ENCODE results near the gene MGAT5B.

Gene MGAT5B

DNA sequence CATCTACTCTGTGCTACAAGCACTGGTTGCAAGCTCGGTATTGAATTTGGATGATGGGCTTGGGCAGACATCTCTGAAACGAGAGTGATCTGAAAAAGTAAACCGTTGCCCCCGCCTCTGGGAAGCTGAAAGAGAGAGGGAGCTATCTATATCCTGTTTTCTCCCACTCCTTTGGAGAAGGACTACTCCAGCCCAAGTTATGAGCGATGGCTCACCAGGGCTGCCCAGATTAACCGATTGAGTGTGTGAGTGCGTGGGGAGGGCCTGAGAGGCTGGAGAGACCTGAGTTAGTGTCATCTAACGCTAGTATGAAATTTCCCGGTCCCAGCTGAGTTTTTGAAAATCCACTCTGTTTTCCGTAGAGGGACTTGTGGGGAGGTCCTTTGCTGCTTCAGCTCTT is 11.5 kb downstream of the MGAT5B start:
- DNase-seq (ENCODE audit: low read depth) = no peak

GRCh38 chr17:76880268-76880667 is 12.1 kb downstream of the MGAT5B start:
- DNase-seq (ENCODE audit: low read depth) = no peak

DNA sequence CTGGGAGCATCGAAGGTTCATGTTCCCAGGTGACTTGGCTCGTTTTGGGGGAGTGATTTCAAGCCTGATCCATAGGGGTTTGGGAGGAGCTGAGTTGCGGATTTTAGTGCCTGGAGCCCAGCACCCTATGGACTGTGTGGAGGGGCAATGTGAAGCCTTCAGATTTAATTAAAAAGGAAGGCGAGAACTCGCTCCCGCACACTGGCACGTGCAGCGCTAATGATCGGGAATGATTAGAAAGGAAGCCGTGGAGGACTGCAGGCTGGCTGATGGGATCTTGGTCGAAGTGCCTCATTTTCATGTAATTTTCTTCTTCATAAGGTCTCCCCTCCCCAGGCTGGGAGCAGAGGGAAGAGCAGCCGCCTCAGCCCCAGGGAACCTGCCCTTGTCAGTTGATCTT is 12.8 kb downstream of the MGAT5B start:
- DNase-seq (ENCODE audit: low read depth) = no peak

DNA sequence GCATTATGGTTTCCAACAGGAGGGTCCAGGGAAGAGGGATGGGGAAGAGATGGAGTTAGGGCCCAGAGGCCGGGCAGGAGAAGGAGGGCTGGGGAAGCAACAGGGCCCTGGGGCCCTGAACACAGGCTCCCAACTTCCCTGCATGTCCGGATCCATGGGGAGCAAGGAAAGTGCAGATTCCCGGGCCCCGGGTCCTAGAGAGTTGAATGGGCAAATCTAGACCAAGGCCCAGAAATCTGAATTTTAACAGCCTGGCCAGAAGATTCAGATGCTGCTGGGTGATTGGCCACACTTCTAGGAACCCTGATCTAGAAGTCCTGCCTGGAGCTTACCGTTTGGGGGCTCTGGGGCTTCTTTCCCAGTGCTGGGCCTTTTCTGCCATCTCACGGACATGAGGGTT is 13.2 kb downstream of the MGAT5B start:
- DNase-seq (ENCODE audit: low read depth) = no peak

GRCh38 chr17:76881966-76882365 is 13.8 kb downstream of the MGAT5B start:
- no peak for DNase-seq (ENCODE audit: low read depth)

GRCh38 chr17:76883744-76884525 is 15.7 kb downstream of the MGAT5B start:
- no peak for DNase-seq (ENCODE audit: low read depth)

DNA sequence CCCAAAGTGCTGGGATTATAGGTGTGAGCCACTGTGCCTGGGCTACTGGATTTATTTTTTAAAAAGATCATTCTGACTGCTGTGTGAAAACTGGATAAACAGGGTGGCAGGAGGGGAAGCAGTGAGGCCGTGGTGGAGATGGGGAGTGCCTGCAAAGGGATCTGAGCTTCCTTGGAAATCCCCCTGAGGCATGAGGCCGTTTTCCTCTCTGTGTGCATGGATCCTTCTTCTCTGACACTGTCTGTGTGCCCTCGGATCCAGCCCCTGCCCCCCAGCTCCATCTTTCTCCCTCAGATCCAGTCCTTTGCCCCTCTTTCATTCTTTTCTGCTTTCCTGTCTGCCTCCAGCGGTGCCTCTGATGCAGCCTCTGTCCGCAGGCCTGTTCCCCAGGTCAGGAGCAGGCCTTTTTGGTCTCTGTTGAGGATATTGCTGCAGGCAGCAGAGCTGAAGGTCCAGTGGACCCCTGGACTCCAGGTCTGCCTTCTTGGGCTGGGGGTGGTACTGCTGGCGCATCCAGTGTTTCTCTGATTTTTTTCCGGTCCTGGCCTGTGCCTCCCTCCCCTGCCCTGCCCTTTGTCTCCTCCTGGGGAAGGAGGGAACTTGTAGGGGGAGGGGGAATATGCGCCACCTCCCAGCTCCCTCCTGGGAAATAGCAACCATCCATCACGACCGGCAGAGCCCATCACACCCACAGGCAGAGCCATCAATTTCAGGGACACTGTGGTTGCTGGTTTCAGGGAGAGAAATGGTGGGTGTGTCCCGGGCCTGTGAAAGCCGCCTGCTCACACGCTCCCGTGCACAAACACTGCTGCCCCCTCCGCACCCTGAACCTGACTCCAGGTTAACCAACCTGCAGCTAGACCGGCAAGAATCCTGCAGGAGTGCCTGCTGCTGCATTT is 17.0 kb downstream of the MGAT5B start:
- no peak for DNase-seq (ENCODE audit: low read depth)

DNA sequence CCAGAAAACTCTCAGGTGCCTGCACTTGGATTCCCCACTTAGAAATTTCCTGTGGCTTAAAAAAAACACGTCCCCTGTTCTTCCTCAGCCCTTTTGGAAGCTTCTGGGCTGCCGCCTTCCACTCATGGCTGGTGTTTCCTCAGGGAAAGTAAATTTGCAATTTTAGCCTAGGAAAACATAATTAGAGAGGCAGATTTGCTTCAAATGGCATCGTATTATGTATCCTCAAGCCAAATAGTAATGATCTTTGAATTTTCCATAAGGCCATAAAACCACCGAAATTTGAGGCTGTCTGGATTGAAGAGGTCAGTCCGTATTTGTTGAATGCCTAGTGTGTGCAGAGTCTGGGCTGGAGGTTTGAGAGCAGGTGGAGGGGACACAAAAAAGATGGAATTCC is 17.7 kb downstream of the MGAT5B start:
- DNase-seq (ENCODE audit: low read depth) = no peak

DNA sequence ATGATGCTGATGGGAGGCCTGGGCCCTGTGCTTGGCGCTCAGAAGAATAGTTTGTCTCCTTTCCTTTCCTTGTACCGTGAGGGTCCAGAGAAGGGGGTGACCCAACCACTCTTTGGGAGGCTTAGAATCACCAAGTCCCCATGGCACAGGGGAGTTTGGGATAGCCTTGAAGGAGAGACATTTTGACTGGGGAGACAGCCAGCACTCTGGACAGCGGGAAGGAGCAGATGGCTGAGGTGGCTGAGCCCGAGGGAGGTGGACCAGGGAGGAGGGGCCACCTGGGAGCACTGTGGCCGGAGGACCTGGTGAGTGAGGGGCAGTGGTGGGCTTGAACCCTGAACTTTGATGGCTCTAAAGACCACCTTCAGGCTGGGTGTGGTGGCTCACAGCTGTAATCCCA is 18.2 kb downstream of the MGAT5B start:
- DNase-seq (ENCODE audit: low read depth) = no peak

GRCh38 chr17:76887802-76888201 is 19.6 kb downstream of the MGAT5B start:
- no peak for DNase-seq (ENCODE audit: low read depth)

- DNase-seq (ENCODE audit: low read depth) = no peak
These were observed 20.5 kb downstream of the MGAT5B start for GRCh38 chr17:76888661-76889060.

DNA sequence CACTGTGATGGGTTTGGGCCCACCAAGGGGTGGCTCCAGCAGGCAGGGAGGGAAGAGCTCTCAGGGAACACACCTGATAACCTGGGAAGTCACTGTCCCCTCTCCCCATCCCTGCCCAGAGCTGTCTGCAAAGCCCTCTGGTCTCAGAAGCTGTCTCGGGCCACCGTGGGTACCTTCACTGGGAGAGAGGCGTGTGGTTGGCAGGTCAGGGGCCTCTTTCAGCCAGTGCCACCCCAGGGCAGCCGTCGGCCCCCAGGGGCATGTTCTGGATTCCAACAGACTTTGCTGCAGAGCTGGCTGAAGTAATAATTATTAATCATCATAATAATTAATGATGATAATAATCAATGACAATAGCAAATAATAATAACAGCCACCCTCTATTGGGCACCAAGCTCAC is 21.1 kb downstream of the MGAT5B start:
- no peak for DNase-seq (ENCODE audit: low read depth)

DNA sequence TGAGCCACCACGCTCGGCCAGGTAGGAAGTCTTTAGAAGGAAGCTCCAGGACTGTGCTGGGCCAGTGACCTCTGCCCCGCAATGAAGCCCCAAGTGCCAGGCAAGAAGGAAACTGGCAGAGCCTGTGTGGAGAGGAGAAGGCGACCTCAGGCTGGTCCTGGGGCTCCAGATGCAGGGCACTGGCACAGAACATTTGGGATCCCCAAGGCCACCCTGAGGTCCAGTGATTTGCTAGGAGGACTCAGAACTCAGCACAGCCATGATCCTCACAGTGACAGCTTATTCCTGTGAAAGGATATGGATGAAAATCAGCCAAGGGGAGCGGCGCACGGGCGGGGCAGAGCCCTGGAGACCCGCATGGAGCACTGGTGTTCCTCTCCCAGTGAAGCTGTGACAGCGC is 24.1 kb downstream of the MGAT5B start:
- DNase-seq (ENCODE audit: low read depth) = no peak

DNA sequence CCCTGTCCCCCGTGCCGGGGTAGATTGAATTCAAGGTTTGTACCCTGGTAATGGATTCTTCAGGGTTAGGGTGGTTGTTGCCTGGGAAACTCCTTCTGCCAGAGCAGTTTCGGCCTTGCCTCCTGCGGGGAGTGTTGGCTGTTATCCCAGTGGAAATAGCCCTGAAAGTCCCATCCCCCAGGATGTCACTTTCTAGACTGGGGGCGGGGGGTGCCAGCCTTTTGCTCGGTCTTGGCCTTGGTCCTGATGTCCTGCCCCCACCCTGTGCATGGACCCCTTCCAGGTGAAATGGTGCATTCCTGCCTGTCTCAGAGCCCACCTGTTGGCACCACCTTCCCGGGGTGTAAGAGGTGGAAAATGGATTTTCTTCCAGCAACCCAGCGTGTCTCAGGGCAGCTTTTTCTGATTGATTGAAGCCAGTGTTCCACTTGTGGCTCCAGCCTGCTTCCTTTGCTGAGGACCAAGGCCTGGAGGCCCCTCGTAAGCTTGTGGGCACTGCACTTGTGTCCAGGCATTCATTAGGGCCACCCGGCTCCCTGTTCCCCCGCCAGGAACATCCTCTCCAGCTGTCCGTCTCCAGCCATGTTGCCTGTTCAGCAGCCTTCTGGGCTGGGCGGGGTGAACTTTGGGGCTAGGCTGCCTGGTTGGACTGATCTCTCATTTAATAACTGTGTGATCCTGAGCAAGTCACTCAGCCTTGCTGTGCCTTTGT is 25.6 kb downstream of the MGAT5B start:
- DNase-seq (ENCODE audit: low read depth) = no peak

DNA sequence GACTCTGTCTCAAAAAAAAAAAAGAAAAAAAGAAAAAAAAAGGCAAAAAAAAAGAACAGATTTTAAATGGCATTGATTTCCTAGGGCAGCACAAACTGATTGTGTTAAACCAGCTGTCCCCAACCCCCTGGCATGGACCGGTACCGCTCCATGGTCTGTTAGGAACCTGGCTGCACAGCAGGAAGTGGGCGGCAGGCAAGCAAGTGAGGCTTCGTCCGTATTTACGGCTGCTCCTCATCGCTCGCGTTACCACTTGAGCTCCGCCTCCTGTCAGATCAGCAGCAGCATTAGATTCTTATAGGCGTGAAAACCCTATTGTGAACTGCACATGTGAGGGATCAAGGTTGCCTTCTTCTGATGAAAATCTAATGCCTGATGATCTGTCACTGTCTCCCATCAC is 26.6 kb downstream of the MGAT5B start:
- DNase-seq (ENCODE audit: low read depth) = no peak

GRCh38 chr17:76897023-76897422 is 28.8 kb downstream of the MGAT5B start:
- DNase-seq (ENCODE audit: low read depth) = no peak

GRCh38 chr17:76899414-76899813 is 31.2 kb downstream of the MGAT5B start:
- DNase-seq (ENCODE audit: low read depth) = no peak

GRCh38 chr17:76900723-76901122 is 32.5 kb downstream of the MGAT5B start:
- DNase-seq (ENCODE audit: low read depth) = no peak

DNA sequence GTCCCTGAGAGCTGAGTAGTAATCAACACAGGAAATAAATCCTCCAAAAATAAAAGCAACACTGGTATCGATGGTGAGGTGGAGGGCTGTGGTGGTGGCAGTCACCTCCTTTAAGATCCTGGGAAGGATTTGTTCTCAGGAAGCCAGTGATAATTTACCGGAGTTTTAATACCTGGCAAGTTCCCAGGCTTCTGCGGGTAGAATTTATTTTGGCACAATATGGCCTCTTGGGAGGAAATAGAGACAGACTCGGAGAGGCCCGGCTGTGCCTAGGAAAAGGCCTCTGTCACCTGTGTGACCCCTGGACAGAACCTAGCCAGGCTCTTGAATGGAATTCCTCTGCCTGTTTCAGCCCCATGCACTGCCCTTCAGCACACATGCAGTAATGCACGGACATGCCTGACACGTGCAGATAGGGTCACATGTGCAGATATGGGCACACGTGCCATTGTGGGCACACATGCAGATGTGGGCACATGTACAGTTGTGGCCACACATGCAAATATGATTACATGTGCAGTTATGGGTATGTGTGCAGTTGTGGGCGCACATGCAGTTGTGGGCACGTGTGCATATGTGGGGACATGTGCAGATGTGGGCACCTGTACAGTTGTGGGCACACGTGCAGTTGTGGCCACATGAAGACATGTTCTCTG is 33.5 kb downstream of the MGAT5B start:
- no peak for DNase-seq (ENCODE audit: low read depth)

DNA sequence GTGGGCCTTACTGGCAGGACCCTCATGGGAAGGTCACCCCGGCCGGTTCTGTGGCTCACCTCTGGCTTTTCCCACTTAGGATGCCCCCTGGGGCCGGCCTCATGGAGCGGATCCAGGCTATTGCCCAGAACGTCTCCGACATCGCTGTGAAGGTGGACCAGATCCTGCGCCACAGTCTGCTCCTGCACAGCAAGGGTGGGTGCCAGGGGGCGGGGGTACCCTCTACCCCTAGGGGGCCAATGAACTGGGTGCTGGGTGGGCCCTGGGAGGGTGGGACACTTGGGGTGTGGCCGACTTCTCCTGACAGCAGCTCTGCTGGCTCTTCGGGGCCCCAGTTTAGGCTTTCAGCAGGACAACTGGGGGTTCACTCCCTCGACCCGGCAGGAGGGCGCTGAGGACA is 34.3 kb downstream of the MGAT5B start:
- no peak for DNase-seq (ENCODE audit: low read depth)

DNA sequence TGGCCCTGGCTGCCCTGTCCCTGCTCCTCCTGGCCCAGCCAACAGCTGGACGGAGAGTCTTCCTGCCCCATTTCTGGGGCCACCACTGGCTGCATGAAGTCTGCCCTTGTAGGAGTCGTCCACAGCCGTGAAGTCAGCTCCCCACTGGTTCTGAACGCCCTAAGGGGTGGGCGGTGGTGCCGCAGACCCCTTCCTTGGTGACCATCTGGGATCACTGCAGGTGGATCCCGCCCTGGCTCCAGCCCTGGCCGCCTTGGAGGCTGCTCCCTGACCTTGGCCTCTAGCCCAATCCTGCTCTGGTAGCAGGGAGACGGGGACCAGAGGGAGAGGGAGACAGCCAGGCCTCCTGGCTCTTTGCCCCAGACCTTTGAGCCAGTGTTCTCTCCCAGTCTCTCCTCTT is 35.4 kb downstream of the MGAT5B start:
- DNase-seq (ENCODE audit: low read depth) = no peak

DNA sequence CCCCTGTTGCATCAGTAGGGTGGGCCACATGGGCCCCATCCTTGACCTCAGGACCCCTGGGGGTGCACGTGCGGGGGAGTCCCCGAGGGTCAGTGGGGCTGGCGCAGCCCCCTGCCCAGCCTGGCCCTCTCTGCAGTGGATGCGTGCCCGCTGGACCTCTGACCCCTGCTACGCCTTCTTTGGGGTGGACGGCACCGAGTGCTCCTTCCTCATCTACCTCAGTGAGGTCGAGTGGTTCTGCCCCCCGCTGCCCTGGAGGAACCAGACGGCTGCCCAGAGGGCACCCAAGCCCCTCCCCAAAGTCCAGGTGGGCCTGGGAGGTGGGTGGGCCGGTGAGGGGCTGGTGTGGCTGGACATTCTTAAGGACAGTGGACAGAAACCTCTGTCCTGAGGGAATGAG is 35.9 kb downstream of the MGAT5B start:
- no peak for DNase-seq (ENCODE audit: low read depth)
